LNCaP clone FGC (cell line): ENCODE measurements around the gene RFTN1.

Experiments
- DNase-seq: peaks from one replicate; pipeline ENCODE4 v3.0.0-alpha.2; 2011; ENCODE audit warnings: low read depth
- H3K4me3 ChIP-seq: 2 replicates; pipeline ENCODE4 v1.5.1; 2011; ENCODE audit warnings: mild to moderate bottlenecking, low read depth, low read length, control low read depth
- TF ChIP-seq, protein P1 (sequence below): IDR thresholded peaks from 2 replicates; pipeline ENCODE4 v1.5.1; 2012; ENCODE audit warnings: mild to moderate bottlenecking; ENCODE audit not compliant: control insufficient read depth, insufficient read depth; ENCODE audit errors: extremely low read depth

Gene RFTN1

DNA sequence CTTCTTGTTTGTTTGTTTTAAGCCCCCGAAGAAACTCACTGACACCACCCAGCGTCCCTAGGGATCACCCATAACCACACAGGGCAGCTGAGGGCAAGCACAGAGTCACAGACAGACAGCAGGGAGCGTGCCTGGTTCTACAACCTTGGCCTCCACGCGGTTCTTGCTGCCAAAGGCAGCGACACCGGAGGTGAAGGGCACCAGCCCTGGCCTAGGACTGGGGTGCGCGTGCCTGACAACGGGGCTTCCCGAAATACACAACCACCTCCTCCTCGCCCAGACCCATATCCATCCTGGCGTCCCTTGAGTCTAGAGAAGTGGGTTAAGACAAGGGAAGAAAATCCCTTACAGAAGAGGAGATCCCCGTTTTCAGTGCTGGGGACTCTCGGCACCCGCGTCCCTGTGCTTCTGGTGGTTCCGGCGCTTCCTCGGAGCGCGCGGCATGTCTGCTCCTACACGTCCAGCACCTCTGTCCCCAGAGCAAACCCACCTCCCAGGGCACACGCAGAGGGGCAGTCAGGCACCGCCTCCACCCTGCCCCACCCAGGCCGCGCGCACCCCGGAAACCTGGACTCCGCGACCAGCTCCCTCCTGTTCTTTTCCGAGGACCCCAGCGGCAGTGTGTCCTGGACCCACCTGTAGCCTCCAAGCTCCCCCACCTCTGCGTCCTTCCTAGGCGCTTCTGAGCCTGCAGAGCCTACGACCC is 911 bp downstream of the RFTN1 start:
- TF ChIP-seq, protein P1, sequence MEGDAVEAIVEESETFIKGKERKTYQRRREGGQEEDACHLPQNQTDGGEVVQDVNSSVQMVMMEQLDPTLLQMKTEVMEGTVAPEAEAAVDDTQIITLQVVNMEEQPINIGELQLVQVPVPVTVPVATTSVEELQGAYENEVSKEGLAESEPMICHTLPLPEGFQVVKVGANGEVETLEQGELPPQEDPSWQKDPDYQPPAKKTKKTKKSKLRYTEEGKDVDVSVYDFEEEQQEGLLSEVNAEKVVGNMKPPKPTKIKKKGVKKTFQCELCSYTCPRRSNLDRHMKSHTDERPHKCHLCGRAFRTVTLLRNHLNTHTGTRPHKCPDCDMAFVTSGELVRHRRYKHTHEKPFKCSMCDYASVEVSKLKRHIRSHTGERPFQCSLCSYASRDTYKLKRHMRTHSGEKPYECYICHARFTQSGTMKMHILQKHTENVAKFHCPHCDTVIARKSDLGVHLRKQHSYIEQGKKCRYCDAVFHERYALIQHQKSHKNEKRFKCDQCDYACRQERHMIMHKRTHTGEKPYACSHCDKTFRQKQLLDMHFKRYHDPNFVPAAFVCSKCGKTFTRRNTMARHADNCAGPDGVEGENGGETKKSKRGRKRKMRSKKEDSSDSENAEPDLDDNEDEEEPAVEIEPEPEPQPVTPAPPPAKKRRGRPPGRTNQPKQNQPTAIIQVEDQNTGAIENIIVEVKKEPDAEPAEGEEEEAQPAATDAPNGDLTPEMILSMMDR = no peak
- H3K4me3 ChIP-seq = no peak overlapping the region
- no peak for DNase-seq

GRCh38 chr3:16511681-16512434 is 1.6 kb downstream of the RFTN1 start:
- no peak for DNase-seq
- no peak overlapping the region for H3K4me3 ChIP-seq
- TF ChIP-seq, protein P1 = no peak

DNA sequence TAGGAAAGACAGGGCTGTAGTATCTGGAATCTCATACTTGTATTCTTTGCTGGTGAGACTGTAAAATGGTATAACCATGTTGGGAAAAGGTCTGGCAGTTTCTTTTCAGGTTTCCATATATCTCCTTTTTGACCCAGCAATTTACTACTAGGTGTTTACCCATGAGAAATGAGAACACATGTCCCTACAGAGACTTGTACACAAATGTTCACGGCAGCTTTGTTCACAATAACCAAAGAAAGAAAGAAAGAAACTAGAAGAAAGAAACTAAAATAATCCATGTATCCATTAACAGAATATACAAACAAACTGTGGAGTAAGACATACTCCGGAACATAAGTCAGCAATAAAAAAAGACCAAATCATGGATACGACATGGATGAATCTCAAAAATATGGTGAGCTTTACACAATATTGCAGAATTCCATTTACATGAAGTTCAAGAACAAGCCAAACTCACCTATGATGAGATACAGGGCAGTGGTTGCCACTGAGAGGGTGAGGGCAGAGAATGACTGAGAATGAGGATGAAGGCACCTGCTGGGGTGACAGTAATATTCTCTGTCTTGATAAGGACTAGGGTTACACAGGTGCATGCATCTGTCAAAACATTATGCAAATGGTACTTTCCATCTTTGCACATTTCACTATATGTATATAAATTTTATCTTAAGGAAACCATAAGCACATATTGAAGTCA is 2.7 kb downstream of the RFTN1 start:
- no peak overlapping the region for H3K4me3 ChIP-seq
- TF ChIP-seq, protein P1 = no peak
- DNase-seq = no peak

- TF ChIP-seq, protein P1 = no peak
- DNase-seq = no peak
- no peak overlapping the region for H3K4me3 ChIP-seq
Observed at GRCh38 chr3:16509721-16510619, 3.5 kb downstream of the RFTN1 start.

DNA sequence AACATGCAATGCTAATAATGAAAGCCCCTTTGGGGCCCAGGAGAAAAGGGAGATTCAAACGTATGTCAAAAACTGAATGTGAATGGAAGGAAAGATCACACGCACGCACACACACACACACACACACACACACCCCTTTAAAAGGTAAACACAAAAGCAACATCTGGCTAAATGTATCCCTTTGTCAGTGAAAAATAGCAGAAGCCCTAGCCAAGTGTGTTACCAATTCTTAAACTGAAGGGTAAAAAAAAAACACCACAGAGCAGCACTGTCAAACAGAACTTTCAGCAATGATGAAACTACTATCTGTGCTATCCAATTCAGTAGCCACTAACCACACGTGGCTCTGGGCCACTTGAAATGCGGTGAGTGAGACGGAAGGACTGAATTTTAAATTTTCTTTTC is 4.9 kb downstream of the RFTN1 start:
- DNase-seq = no peak
- TF ChIP-seq, protein P1 = no peak
- no peak overlapping the region for H3K4me3 ChIP-seq

- DNase-seq = no peak
- TF ChIP-seq, protein P1 = no peak
- no peak overlapping the region for H3K4me3 ChIP-seq
Observed at GRCh38 chr3:16508243-16508578, 5.3 kb downstream of the RFTN1 start.
